A549 (cell line): ENCODE data around the gene KPTN.

Source experiments
- CTCF ChIP-seq: fragments of >200 bp; sonication (Bioruptor Twin); formaldehyde crosslinking; IDR thresholded peaks from 3 replicates; pipeline ENCODE4 v1.5.1; 2016
- HDAC2 ChIP-seq: fragments of 200-600 bp; sonication (generic); IDR thresholded peaks from 2 replicates; pipeline ENCODE4 v1.6.1; 2016
- TFCP2L1 ChIP-seq: fragments of 250-450 bp; sonication (Bioruptor Pico); IDR thresholded peaks from 2 replicates; pipeline ENCODE4 v1.5.0; 2021; ENCODE audit warnings: mild to moderate bottlenecking
- TF ChIP-seq, protein P1 (sequence below): IDR thresholded peaks from 2 replicates; pipeline ENCODE4 v1.6.1; 2012

- no peak for TF ChIP-seq CTCF
- TF ChIP-seq TFCP2L1 (CRISPR knock-in tag): no peak
- TF ChIP-seq, protein P1, sequence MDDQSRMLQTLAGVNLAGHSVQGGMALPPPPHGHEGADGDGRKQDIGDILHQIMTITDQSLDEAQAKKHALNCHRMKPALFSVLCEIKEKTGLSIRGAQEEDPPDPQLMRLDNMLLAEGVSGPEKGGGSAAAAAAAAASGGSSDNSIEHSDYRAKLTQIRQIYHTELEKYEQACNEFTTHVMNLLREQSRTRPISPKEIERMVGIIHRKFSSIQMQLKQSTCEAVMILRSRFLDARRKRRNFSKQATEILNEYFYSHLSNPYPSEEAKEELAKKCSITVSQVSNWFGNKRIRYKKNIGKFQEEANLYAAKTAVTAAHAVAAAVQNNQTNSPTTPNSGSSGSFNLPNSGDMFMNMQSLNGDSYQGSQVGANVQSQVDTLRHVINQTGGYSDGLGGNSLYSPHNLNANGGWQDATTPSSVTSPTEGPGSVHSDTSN: no peak
- TF ChIP-seq HDAC2: no peak
These were observed 27.1 kb upstream of the KPTN start for GRCh38 chr19:47511128-47511517.
